GM18868 (cell line): ENCODE measurements around the gene WDPCP.
"Not testable (repeated sequence)": the region's sequence is repeated elsewhere in the genome, so short reads cannot be mapped to it uniquely, and the experiment has no call there.

ENCODE experiments used
- ATAC-seq: cut with Tn5 transposase; IDR thresholded peaks from one replicate; pipeline ENCODE4 v1.9.1; 2021; ENCODE audit warnings: mild to moderate bottlenecking, moderate library complexity; ENCODE audit not compliant: unreplicated experiment

The WDPCP gene

GRCh38 chr2:63272560-63272959, 315.7 kb downstream of the WDPCP start:
- ATAC-seq = no peak

GRCh38 chr2:63270717-63271116, 317.6 kb downstream of the WDPCP start:
- ATAC-seq = no peak

- no peak for ATAC-seq
Measured at GRCh38 chr2:63268946-63269345, 319.3 kb downstream of the WDPCP start.

- ATAC-seq = no peak
Measured at GRCh38 chr2:63261137-63261621, 327.1 kb downstream of the WDPCP start.

- ATAC-seq = no peak
Measured at GRCh38 chr2:63257473-63257872, 330.8 kb downstream of the WDPCP start.

- no peak for ATAC-seq
Measured at GRCh38 chr2:63249161-63249560, 339.1 kb downstream of the WDPCP start.

GRCh38 chr2:63242747-63243146, 345.5 kb downstream of the WDPCP start:
- no peak for ATAC-seq

GRCh38 chr2:63225964-63226686, 362.2 kb downstream of the WDPCP start:
- ATAC-seq = no peak

GRCh38 chr2:63218800-63219526, 369.3 kb downstream of the WDPCP start:
- no peak for ATAC-seq

GRCh38 chr2:63195310-63195709, 393.0 kb downstream of the WDPCP start:
- no peak for ATAC-seq

- no peak for ATAC-seq
Measured at GRCh38 chr2:63194175-63194574, 394.1 kb downstream of the WDPCP start.

GRCh38 chr2:63192889-63193774, 395.1 kb downstream of the WDPCP start:
- ATAC-seq = no peak

- ATAC-seq = no peak
Measured at GRCh38 chr2:63192169-63192888, 395.9 kb downstream of the WDPCP start.

GRCh38 chr2:63189026-63189425, 399.3 kb downstream of the WDPCP start:
- ATAC-seq = peak; percentile 75

- ATAC-seq = no peak
Measured at GRCh38 chr2:63186331-63186730, 401.9 kb downstream of the WDPCP start.

GRCh38 chr2:63163161-63163820, 425.0 kb downstream of the WDPCP start:
- no peak for ATAC-seq

- ATAC-seq = no peak
Measured at GRCh38 chr2:63159262-63159661, 429.0 kb downstream of the WDPCP start.

GRCh38 chr2:63136683-63137082, 451.6 kb downstream of the WDPCP start:
- ATAC-seq = not testable (repeated sequence)

- ATAC-seq = no peak
Measured at GRCh38 chr2:63132020-63132419, 456.3 kb downstream of the WDPCP start.

GRCh38 chr2:63131196-63131595, 457.1 kb downstream of the WDPCP start:
- no peak for ATAC-seq
